Endothelial cell of umbilical vein (primary cell): Measurements from ENCODE around the gene AP4B1. TPM values are rescaled to one million over a fixed set of nuclear protein-coding genes. Genes with fewer than 3 reads are reported as not detected.

Experiments used
- BruUV-seq: library from RNA; stranded (reverse); fragments of 400-500 nt; replicated peaks from 2 replicates; lab custom pipeline; 2021; lab: Mats Ljungman, UMichigan
- CTCF ChIA-PET: fragments of 300-600, 350-600 bp; sonication (Branson Sonifier 250); formaldehyde crosslinking; loops from one replicate; lab custom pipeline; 2021; ENCODE audit warnings: antibody characterized with exemption, inconsistent platforms; lab: Charles Lee
- POLR2A ChIA-PET: fragments of 300-600, 350-600 bp; sonication (Branson Sonifier 250); formaldehyde crosslinking; loops from one replicate; lab custom pipeline; 2021; ENCODE audit warnings: antibody characterized with exemption, inconsistent platforms; lab: Charles Lee
- DNase-seq: peaks from one replicate; pipeline ENCODE4 v3.0.0-alpha.2; 2011; ENCODE audit warnings: low read depth, low spot score
- FAIRE-seq: peaks from 2 replicates; lab custom pipeline; 2011; peaks lifted over from hg19 to GRCh38; lab: Jason Lieb, UNC
- H2AFZ ChIP-seq: 2 replicates; pipeline ENCODE4 v1.6.0; 2012; ENCODE audit warnings: low read depth, low read length, control low read depth, inconsistent platforms
- H3K27ac ChIP-seq: 2 replicates; pipeline ENCODE4 v1.5.1; 2011; ENCODE audit warnings: low read depth, mild to moderate bottlenecking, control low read depth, low read length, moderate library complexity; ENCODE audit not compliant: insufficient read depth
- H3K27me3 ChIP-seq, 2 experiments: 2 replicates each; pipeline versions ENCODE4 v1.6.0 to v1.6.1; 2011; ENCODE audit warnings: low read length in 2 of 2, mixed read lengths in 1 of 2; ENCODE audit not compliant: control insufficient read depth in 2 of 2, insufficient read depth in 2 of 2
- H3K36me3 ChIP-seq, 2 experiments: 2 replicates in 1 of 2; 3 replicates in 1 of 2; pipeline ENCODE4 v1.5.1; 2011; ENCODE audit warnings: low read length in 2 of 2, mild to moderate bottlenecking in 1 of 2, moderate library complexity in 1 of 2; ENCODE audit not compliant: control insufficient read depth in 2 of 2, insufficient read depth in 2 of 2; ENCODE audit errors: extremely low read depth in 1 of 2
- H3K4me1 ChIP-seq: 3 replicates; pipeline ENCODE4 v1.5.1; 2011; ENCODE audit warnings: mild to moderate bottlenecking, low read length; ENCODE audit not compliant: control insufficient read depth, insufficient read depth; ENCODE audit errors: extremely low read depth
- H3K4me2 ChIP-seq: 2 replicates; pipeline ENCODE4 v1.6.1; 2011; ENCODE audit warnings: low read length, control low read depth, mixed read lengths; ENCODE audit not compliant: insufficient read depth
- H3K4me3 ChIP-seq, 3 experiments: fragments of 200-600 bp in 1 of 3; sonication (generic), shearing (Covaris generic) in 1 of 3; replicated peaks in 1 of 3; 2 replicates each; pipeline ENCODE4 v1.5.1; 2011 to 2016; ENCODE audit warnings: control low read depth in 3 of 3, low read length in 3 of 3, mild to moderate bottlenecking in 2 of 3, inconsistent platforms in 1 of 3, low read depth in 1 of 3, moderate library complexity in 1 of 3; ENCODE audit not compliant: insufficient read depth in 1 of 3
- H3K79me2 ChIP-seq: 2 replicates; pipeline ENCODE4 v1.6.0; 2012; ENCODE audit warnings: low read length, inconsistent platforms; ENCODE audit not compliant: control insufficient read depth, insufficient read depth
- H3K9ac ChIP-seq: replicated peaks from 2 replicates; pipeline ENCODE3; 2011; ENCODE audit warnings: low read length, control low read depth; ENCODE audit not compliant: insufficient read depth; ENCODE audit errors: extremely low read depth
- H3K9me1 ChIP-seq: replicated peaks from 3 replicates; pipeline ENCODE4 v1.6.0; 2011; ENCODE audit warnings: mild to moderate bottlenecking, low read length; ENCODE audit not compliant: control insufficient read depth, insufficient read depth; ENCODE audit errors: extremely low read depth
- H3K9me3 ChIP-seq: replicated peaks from 2 replicates; pipeline ENCODE4 v1.5.1; 2012; ENCODE audit warnings: low read length, inconsistent platforms; ENCODE audit not compliant: control insufficient read depth, insufficient read depth
- H4K20me1 ChIP-seq: replicated peaks from 2 replicates; pipeline ENCODE3; 2011; ENCODE audit warnings: mild to moderate bottlenecking, low read length; ENCODE audit not compliant: control insufficient read depth, insufficient read depth; ENCODE audit errors: extremely low read depth
- EZH2 ChIP-seq: IDR thresholded peaks from 2 replicates; pipeline ENCODE4 v1.6.1; 2012; ENCODE audit warnings: borderline replicate concordance, low read depth, mild to moderate bottlenecking, moderate library complexity, low read length, inconsistent platforms; ENCODE audit not compliant: severe bottlenecking
- FOS ChIP-seq: IDR thresholded peaks from 2 replicates; pipeline ENCODE4 v1.6.1; 2011; ENCODE audit warnings: mild to moderate bottlenecking, low read length, moderate library complexity, borderline replicate concordance; ENCODE audit not compliant: insufficient read depth
- GATA2 ChIP-seq: IDR thresholded peaks from 2 replicates; pipeline ENCODE4 v1.7.0; 2011; ENCODE audit warnings: low read depth, mild to moderate bottlenecking, moderate library complexity, mixed read lengths, low read length; ENCODE audit not compliant: insufficient read length, insufficient read depth
- JUN ChIP-seq: IDR thresholded peaks from 2 replicates; pipeline ENCODE4 v1.6.1; 2011; ENCODE audit warnings: borderline replicate concordance, low read depth; ENCODE audit not compliant: insufficient read length, insufficient read depth
- MYC ChIP-seq: IDR thresholded peaks from one replicate; pipeline ENCODE4 v1.6.1; 2011; ENCODE audit warnings: mild to moderate bottlenecking, low read depth, low read length
- POLR2A ChIP-seq: IDR thresholded peaks from 2 replicates; pipeline ENCODE4 v1.6.1; 2012; ENCODE audit warnings: low read depth, mild to moderate bottlenecking, control low read depth, low read length
- POLR2AphosphoS5 ChIP-seq: IDR thresholded peaks from 2 replicates; pipeline ENCODE4 v1.6.1; 2012; ENCODE audit warnings: low read depth, mild to moderate bottlenecking, control low read depth, low read length, moderate library complexity; ENCODE audit not compliant: insufficient read depth
- dilution Hi-C: fragments of 300-500 bp; cut with MboI; formaldehyde crosslinking; loops from one replicate; pipeline ENCODE4 v1.15.0; 2019; ENCODE audit warnings: low sequenced_read_pairs; ENCODE audit not compliant: extremely low pct_ligation_motif_present
- intact Hi-C: fragments of 100-400 bp; cut with micrococcal nuclease; formaldehyde crosslinking; loops from one replicate; pipeline ENCODE4 v1.10.0; 2022
- polyA plus RNA-seq, 4 experiments: library from polyadenylated mRNA; depleted of rRNA in 3 of 4; stranded (reverse) in 3 of 4; unstranded in 1 of 4; fragments of >200 nt; gene quantifications; 2 replicates each; pipeline versions ENCODE4 v1.2.1 to v1.2.3, GENCODE V29; 2011 to 2012; ENCODE audit warnings: missing spikeins in 1 of 4
- total RNA-seq: library from RNA; stranded (reverse); gene quantifications from 2 replicates; pipeline ENCODE4 v1.2.3, GENCODE V29; 2021
- TF ChIP-seq, protein P1 (sequence below), 2 donors: IDR thresholded peaks; 1 replicate in 1 of 2; 2 replicates in 1 of 2; pipeline ENCODE4 v1.5.1; 2011; ENCODE audit warnings: low read length in 2 of 2, mild to moderate bottlenecking in 2 of 2, moderate library complexity in 2 of 2, control low read depth in 1 of 2, inconsistent platforms in 1 of 2, low read depth in 1 of 2; ENCODE audit not compliant: insufficient read depth in 1 of 2; ENCODE audit errors: extremely low read depth in 1 of 2
- TF ChIP-seq, protein P2 (sequence below): IDR thresholded peaks from 2 replicates; pipeline ENCODE4 v1.6.1; 2011; ENCODE audit not compliant: insufficient read depth, insufficient read length

Gene AP4B1
- total and polyA plus RNA-seq, 2 donors (not counting 3 experiments of a cell fraction or from before 2014, with no cell fraction given): 21.9 to 33.0 TPM

DNA sequence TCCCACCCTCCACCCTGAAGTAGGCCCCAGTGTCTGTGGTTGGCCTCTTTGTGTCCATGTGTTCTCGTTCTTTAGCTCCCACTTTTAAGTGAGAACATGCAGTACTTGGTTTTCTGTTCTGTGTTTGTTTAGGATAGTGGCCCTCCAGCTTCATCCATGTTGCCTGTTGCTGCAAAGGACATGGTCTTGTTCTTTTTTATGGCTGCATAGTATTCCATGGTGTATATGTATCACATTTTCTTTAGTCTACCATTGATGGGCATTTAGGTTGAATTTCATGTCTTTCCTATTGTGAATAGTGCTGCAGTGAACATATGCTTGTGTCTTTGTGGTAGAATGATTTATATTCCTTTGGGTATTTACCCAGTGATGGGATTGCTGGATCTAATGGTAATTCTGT, 30.6 kb upstream of the AP4B1 start:
- TF ChIP-seq, protein P1, sequence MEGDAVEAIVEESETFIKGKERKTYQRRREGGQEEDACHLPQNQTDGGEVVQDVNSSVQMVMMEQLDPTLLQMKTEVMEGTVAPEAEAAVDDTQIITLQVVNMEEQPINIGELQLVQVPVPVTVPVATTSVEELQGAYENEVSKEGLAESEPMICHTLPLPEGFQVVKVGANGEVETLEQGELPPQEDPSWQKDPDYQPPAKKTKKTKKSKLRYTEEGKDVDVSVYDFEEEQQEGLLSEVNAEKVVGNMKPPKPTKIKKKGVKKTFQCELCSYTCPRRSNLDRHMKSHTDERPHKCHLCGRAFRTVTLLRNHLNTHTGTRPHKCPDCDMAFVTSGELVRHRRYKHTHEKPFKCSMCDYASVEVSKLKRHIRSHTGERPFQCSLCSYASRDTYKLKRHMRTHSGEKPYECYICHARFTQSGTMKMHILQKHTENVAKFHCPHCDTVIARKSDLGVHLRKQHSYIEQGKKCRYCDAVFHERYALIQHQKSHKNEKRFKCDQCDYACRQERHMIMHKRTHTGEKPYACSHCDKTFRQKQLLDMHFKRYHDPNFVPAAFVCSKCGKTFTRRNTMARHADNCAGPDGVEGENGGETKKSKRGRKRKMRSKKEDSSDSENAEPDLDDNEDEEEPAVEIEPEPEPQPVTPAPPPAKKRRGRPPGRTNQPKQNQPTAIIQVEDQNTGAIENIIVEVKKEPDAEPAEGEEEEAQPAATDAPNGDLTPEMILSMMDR (IDR thresholded peaks at IDR 0.05; ENCODE audit: extremely low read depth in 1 of 2, insufficient read depth in 1 of 2, low read depth in 1 of 2, low read length in 2 of 2): no peak
- no peak for TF ChIP-seq FOS
- no peak for TF ChIP-seq POLR2A
- TF ChIP-seq POLR2AphosphoS5: no peak
- no peak for TF ChIP-seq MYC
- TF ChIP-seq, protein P2, sequence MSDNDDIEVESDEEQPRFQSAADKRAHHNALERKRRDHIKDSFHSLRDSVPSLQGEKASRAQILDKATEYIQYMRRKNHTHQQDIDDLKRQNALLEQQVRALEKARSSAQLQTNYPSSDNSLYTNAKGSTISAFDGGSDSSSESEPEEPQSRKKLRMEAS: no peak
- no peak for TF ChIP-seq JUN
- TF ChIP-seq GATA2: no peak
- no peak for TF ChIP-seq EZH2
- dilution Hi-C loops: no loop called here
- Histone ChIP-seq H3K79me2 (peaks cover 95% of the 10 kb centered on the region), H3K27ac (no peak overlapping the region), H3K9me1 (no peaks in the 10 kb centered on the region), H3K27me3 (no peaks in the 10 kb centered on the region), H3K4me3 (no peak overlapping the region), H4K20me1 (no peaks in the 10 kb centered on the region), H3K4me2 (no peak overlapping the region), H3K9ac (no peak overlapping the region), H3K36me3 (no peaks in the 10 kb centered on the region), H2AFZ (no peak overlapping the region), H3K4me1 (peaks cover 35% of the 10 kb centered on the region), H3K9me3 (no peaks in the 10 kb centered on the region)
- ChIA-PET CTCF (interaction anchor here (1.1 to 2.0 kb wide), 4 partner anchors 11 to 99 kb away, joined by 3 to 6 read pairs (median 6); partner anchors contain the start of genes AP4B1, DCLRE1B and OLFML3), POLR2A (no interaction called here)
- FAIRE-seq: no peak
- BruUV-seq: no TSS peak
- intact Hi-C loops: no loop called here
- DNase-seq: no peak
